A549 (cell line): Measurements from ENCODE around the gene ARHGAP10. TPM values are rescaled to one million over a fixed set of nuclear protein-coding genes. Genes with fewer than 3 reads are reported as not detected.

Source experiments
- ATAC-seq, 2 experiments: fragments of 200-7000 bp in 1 of 2; fragments of >200 bp in 1 of 2; cut with Nextera tagmentation in 1 of 2; cut with Tn5 transposase in 1 of 2; 3 replicates each; pipeline versions ENCODE4 v1.8.0 to v1.9.1; 2018 to 2020; ENCODE audit warnings: mild to moderate bottlenecking in 1 of 2, moderate library complexity in 1 of 2
- CTCF ChIA-PET: fragments of 300-600 bp; sonication (Branson Sonifier 250); formaldehyde crosslinking; extraction: SDS; loops from one replicate; lab custom pipeline; 2021; ENCODE audit warnings: antibody characterized with exemption, inconsistent platforms; lab: Yijun Ruan, JAX
- POLR2A ChIA-PET: fragments of 350-600 bp; formaldehyde crosslinking; extraction: SDS; loops from one replicate; lab custom pipeline; 2021; ENCODE audit warnings: antibody characterized with exemption, inconsistent platforms; lab: Yijun Ruan, JAX
- DNase-seq, 2 experiments: peaks; one replicate each; pipeline versions ENCODE4 v3.0.0 to v3.0.0-alpha.2; 2011 to 2016; ENCODE audit warnings: low read depth in 1 of 2, low spot score in 1 of 2
- FAIRE-seq: peaks from 2 replicates; lab custom pipeline; 2011; peaks lifted over from hg19 to GRCh38; lab: Jason Lieb, UNC
- H3K27ac ChIP-seq, 2 experiments: fragments of >200 bp; sonication (Bioruptor Twin); formaldehyde crosslinking; 3 replicates each; pipeline ENCODE4 v1.5.1; 2016 to 2017
- H3K4me1 ChIP-seq: fragments of >200 bp; sonication (Bioruptor Twin); formaldehyde crosslinking; 3 replicates; pipeline ENCODE4 v1.6.1; 2016
- H3K4me2 ChIP-seq: fragments of >200 bp; sonication (Bioruptor Twin); formaldehyde crosslinking; 3 replicates; pipeline ENCODE4 v1.6.1; 2016
- H3K4me3 ChIP-seq: fragments of >200 bp; sonication (Bioruptor Twin); formaldehyde crosslinking; 3 replicates; pipeline ENCODE4 v1.5.1; 2016
- H3K9me3 ChIP-seq: fragments of >200 bp; sonication (Bioruptor Twin); formaldehyde crosslinking; 3 replicates; pipeline ENCODE4 v1.6.1; 2016
- BCL3 ChIP-seq: fragments of >200 bp; sonication (Bioruptor Twin); formaldehyde crosslinking; IDR thresholded peaks from 3 replicates; pipeline ENCODE4 v1.6.1; 2016
- CBX8 ChIP-seq: fragments of 200-600 bp; sonication (generic); IDR thresholded peaks from 2 replicates; pipeline ENCODE4 v1.6.1; 2016
- CHD4 ChIP-seq: fragments of 200-600 bp; sonication (generic); IDR thresholded peaks from 2 replicates; pipeline ENCODE4 v1.6.1; 2016; ENCODE audit warnings: antibody characterized with exemption, mild to moderate bottlenecking, borderline replicate concordance
- FOSB ChIP-seq: fragments of 250-450 bp; sonication (Bioruptor Pico); IDR thresholded peaks from 2 replicates; pipeline ENCODE4 v1.5.0; 2020; ENCODE audit warnings: mild to moderate bottlenecking, moderate library complexity
- FOXS1 ChIP-seq: fragments of 250-450 bp; sonication (Bioruptor Pico); IDR thresholded peaks from 2 replicates; pipeline ENCODE4 v1.5.0; 2020; ENCODE audit warnings: mild to moderate bottlenecking, moderate library complexity
- HOXA7 ChIP-seq: fragments of 250-450 bp; sonication (Bioruptor Pico); IDR thresholded peaks from 2 replicates; pipeline ENCODE4 v1.5.0; 2020; ENCODE audit warnings: mild to moderate bottlenecking, moderate library complexity
- JUN ChIP-seq, 2 experiments: fragments of >200 bp; sonication (Bioruptor Twin); formaldehyde crosslinking; IDR thresholded peaks; 2 replicates in 1 of 2; 3 replicates in 1 of 2; pipeline ENCODE4 v1.6.1; 2016 to 2017
- MAX ChIP-seq: IDR thresholded peaks from 2 replicates; pipeline ENCODE4 v1.6.1; 2012
- MAZ ChIP-seq: fragments of 150-350 bp; IDR thresholded peaks from 2 replicates; pipeline ENCODE4 v1.6.1; 2014; ENCODE audit warnings: antibody characterized with exemption, low read depth, low read length, borderline replicate concordance
- NPAS2 ChIP-seq: fragments of 250-450 bp; sonication (Bioruptor Pico); IDR thresholded peaks from 2 replicates; pipeline ENCODE4 v1.8.0; 2022; ENCODE audit warnings: mild to moderate bottlenecking, moderate library complexity, borderline replicate concordance
- NR3C1 ChIP-seq: fragments of >200 bp; sonication (Bioruptor Twin); formaldehyde crosslinking; IDR thresholded peaks from 3 replicates; pipeline ENCODE4 v1.6.1; 2017
- POLR2A ChIP-seq: IDR thresholded peaks from 2 replicates; pipeline ENCODE4 v1.6.1; 2012; ENCODE audit warnings: mild to moderate bottlenecking, low read length
- POLR2AphosphoS2 ChIP-seq: conservative IDR thresholded peaks from 2 replicates; pipeline ENCODE4 v1.6.1; 2012; ENCODE audit warnings: low read length, improper control_type of control experiment, inconsistent platforms
- RAD21 ChIP-seq, 2 experiments: fragments of >200 bp in 1 of 2; sonication (Bioruptor Twin) in 1 of 2; formaldehyde crosslinking in 1 of 2; IDR thresholded peaks in 1 of 2; conservative IDR thresholded peaks in 1 of 2; 2 replicates in 1 of 2; 3 replicates in 1 of 2; pipeline ENCODE4 v1.6.1; 2012 to 2018; ENCODE audit warnings: inconsistent platforms in 1 of 2
- RCOR1 ChIP-seq: fragments of 150-350 bp; IDR thresholded peaks from 2 replicates; pipeline ENCODE4 v1.6.1; 2014; ENCODE audit warnings: antibody characterized with exemption, low read length, low read depth
- RFX5 ChIP-seq: fragments of 450-650 bp; IDR thresholded peaks from 2 replicates; pipeline ENCODE4 v1.7.1; 2014; ENCODE audit warnings: antibody characterized with exemption, mild to moderate bottlenecking, moderate library complexity
- TFCP2L1 ChIP-seq: fragments of 250-450 bp; sonication (Bioruptor Pico); IDR thresholded peaks from 2 replicates; pipeline ENCODE4 v1.5.0; 2021; ENCODE audit warnings: mild to moderate bottlenecking
- ZNF302 ChIP-seq: fragments of 250-450 bp; sonication (Bioruptor Pico); IDR thresholded peaks from 2 replicates; pipeline ENCODE4 v1.9.0; 2021; ENCODE audit warnings: inconsistent platforms, mild to moderate bottlenecking, moderate library complexity
- WGBS: methylation state at CpG from one replicate; pipeline ENCODE4 v1.1.6; 2017; ENCODE audit errors: missing lambda C conversion rate; 5-methylcytosine and 5-hydroxymethylcytosine counted together
- polyA plus RNA-seq, 4 experiments: library from polyadenylated mRNA; depleted of rRNA in 3 of 4; stranded (reverse); fragments of >200 nt; fragmentation: RNase III in 1 of 4; extraction: RNeasy Plus Mini Kit Qiagen cat#74134 plus additional on column Dnase treatment in 1 of 4; gene quantifications; 2 replicates in 3 of 4; 3 replicates in 1 of 4; pipeline ENCODE4 v1.2.3, GENCODE V29; 2011 to 2017
- TF ChIP-seq, protein P1 (sequence below): IDR thresholded peaks from 2 replicates; pipeline ENCODE4 v1.6.1; 2012
- TF ChIP-seq, protein P2 (sequence below): IDR thresholded peaks from 2 replicates; pipeline ENCODE4 v1.6.1; 2012; ENCODE audit warnings: low read depth, borderline replicate concordance
- TF ChIP-seq, protein P3 (sequence below): fragments of 250-450 bp; sonication (Bioruptor Pico); IDR thresholded peaks from 2 replicates; pipeline ENCODE4 v1.5.0; 2020; ENCODE audit warnings: low read depth, mild to moderate bottlenecking, moderate library complexity

ARHGAP10 gene
- polyA plus RNA-seq, 2 of the 4 experiments (the other 2 are of a cell fraction), result 7.0 to 7.2 TPM

GRCh38 chr4:148025981-148026380 is 294.1 kb downstream of the ARHGAP10 start:
- TF ChIP-seq FOSB (no peak), CHD4 (no peak), RAD21 (conservative IDR thresholded peaks at IDR 0.05 in 1 of 2, IDR thresholded peaks at IDR 0.05 in 1 of 2) (no peak), JUN (IDR thresholded peaks at IDR 0.05) (no peak), NR3C1 (no peak), BCL3 (no peak), POLR2A (no peak), ZNF302 (CRISPR knock-in tag) (no peak), RFX5 (no peak), FOXS1 (no peak), CBX8 (no peak), RCOR1 (no peak), TFCP2L1 (CRISPR knock-in tag) (no peak), POLR2AphosphoS2 (no peak), MAZ (no peak), HOXA7 (CRISPR knock-in tag) (no peak), NPAS2 (CRISPR knock-in tag) (no peak)
- TF ChIP-seq, protein P1, sequence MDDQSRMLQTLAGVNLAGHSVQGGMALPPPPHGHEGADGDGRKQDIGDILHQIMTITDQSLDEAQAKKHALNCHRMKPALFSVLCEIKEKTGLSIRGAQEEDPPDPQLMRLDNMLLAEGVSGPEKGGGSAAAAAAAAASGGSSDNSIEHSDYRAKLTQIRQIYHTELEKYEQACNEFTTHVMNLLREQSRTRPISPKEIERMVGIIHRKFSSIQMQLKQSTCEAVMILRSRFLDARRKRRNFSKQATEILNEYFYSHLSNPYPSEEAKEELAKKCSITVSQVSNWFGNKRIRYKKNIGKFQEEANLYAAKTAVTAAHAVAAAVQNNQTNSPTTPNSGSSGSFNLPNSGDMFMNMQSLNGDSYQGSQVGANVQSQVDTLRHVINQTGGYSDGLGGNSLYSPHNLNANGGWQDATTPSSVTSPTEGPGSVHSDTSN, result no peak
- TF ChIP-seq, protein P2, sequence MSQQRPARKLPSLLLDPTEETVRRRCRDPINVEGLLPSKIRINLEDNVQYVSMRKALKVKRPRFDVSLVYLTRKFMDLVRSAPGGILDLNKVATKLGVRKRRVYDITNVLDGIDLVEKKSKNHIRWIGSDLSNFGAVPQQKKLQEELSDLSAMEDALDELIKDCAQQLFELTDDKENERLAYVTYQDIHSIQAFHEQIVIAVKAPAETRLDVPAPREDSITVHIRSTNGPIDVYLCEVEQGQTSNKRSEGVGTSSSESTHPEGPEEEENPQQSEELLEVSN, result no peak
- ChIA-PET POLR2A (no interaction called here), CTCF (interaction anchor here (0.7 to 1.5 kb wide), 2 partner anchors 20 to 27 kb away, joined by 3 read pairs; no protein-coding TSS in a partner anchor)
- ATAC-seq (no peak), FAIRE-seq (no peak), DNase-seq (no peak)
- H3K4me2 ChIP-seq, result no peak overlapping the region
- H3K4me3 ChIP-seq, result no peak overlapping the region
- no peak overlapping the region for H3K27ac ChIP-seq
- H3K4me1 ChIP-seq, result 0 out of 3 replicates have a peak, but pooled peaks cover 3% of the 10 kb centered on the region
- H3K9me3 ChIP-seq, result peaks cover 3% of the 10 kb centered on the region; the same call in 2 of the 3 replicates
- WGBS, result 86% methylated on average over 4 of the region's 4 CpGs

DNA sequence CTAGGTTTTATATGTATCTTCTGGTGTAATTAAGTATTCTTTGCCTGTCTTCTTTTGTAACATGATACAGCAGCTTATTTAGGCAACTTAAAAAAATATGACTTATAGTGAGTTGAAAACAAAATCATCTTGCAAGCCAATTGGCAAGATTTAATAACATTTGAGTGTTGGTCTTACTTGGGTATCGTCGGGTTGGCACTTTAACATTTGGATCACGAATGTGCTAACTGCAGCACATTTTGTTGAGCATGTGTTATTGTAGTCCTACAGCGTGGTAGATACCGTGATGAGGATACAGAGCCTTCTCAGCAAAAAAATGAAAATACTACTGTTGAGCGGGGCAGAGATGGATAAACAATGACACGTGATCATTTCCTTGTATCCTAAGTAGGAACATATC is 295.3 kb downstream of the ARHGAP10 start:
- DNase-seq, result no peak
- 92% methylated on average over 7 of the region's 7 CpGs for WGBS
- H3K4me2 ChIP-seq, result no peak overlapping the region
- no peak overlapping the region for H3K27ac ChIP-seq
- ATAC-seq, result no peak
- ChIA-PET POLR2A (no interaction called here), CTCF (no interaction called here)
- peaks cover 3% of the 10 kb centered on the region; the same call in 2 of the 3 replicates for H3K9me3 ChIP-seq
- no peak for FAIRE-seq
- no peak overlapping the region for H3K4me3 ChIP-seq
- 0 out of 3 replicates have a peak, but pooled peaks cover 3% of the 10 kb centered on the region for H3K4me1 ChIP-seq
- TF ChIP-seq, protein P2, result no peak
- TF ChIP-seq, protein P1, result no peak
- no peak for TF ChIP-seq MAX
- TF ChIP-seq, protein P3, sequence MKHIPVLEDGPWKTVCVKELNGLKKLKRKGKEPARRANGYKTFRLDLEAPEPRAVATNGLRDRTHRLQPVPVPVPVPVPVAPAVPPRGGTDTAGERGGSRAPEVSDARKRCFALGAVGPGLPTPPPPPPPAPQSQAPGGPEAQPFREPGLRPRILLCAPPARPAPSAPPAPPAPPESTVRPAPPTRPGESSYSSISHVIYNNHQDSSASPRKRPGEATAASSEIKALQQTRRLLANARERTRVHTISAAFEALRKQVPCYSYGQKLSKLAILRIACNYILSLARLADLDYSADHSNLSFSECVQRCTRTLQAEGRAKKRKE (CRISPR knock-in tag), result no peak
